HEK293T (cell line): ENCODE results near the gene FOXL1.

Source experiments
- CTCF ChIA-PET: fragments of 350-600 bp; formaldehyde crosslinking; extraction: SDS; loops from one replicate; lab custom pipeline; 2021; ENCODE audit warnings: antibody characterized with exemption, inconsistent platforms; lab: Yijun Ruan, JAX
- POLR2A ChIA-PET: fragments of 350-600 bp; formaldehyde crosslinking; extraction: SDS; loops from one replicate; lab custom pipeline; 2020; ENCODE audit warnings: antibody characterized with exemption, inconsistent platforms; lab: Yijun Ruan, JAX
- DNase-seq: peaks from one replicate; pipeline ENCODE4 v3.0.0; 2012; ENCODE audit warnings: mixed read lengths; ENCODE audit errors: extremely low spot score
- ARNT ChIP-seq: fragments of 450-650 bp; IDR thresholded peaks from 2 replicates; pipeline ENCODE4 v1.6.1; 2017; ENCODE audit warnings: mild to moderate bottlenecking
- BHLHE40 ChIP-seq: fragments of 450-650 bp; IDR thresholded peaks from 2 replicates; pipeline ENCODE4 v1.6.1; 2016; ENCODE audit warnings: mild to moderate bottlenecking, moderate library complexity, borderline replicate concordance
- CTBP1 ChIP-seq: fragments of 450-650 bp; IDR thresholded peaks from 2 replicates; pipeline ENCODE4 v1.6.1; 2016; ENCODE audit warnings: borderline replicate concordance
- ELF4 ChIP-seq: fragments of 450-650 bp; IDR thresholded peaks from 2 replicates; pipeline ENCODE4 v1.6.1; 2017; ENCODE audit warnings: antibody characterized with exemption
- FOXA1 ChIP-seq: fragments of 450-650 bp; IDR thresholded peaks from 2 replicates; pipeline ENCODE4 v1.6.1; 2016; ENCODE audit warnings: mild to moderate bottlenecking
- FOXK2 ChIP-seq: fragments of 450-650 bp; IDR thresholded peaks from 2 replicates; pipeline ENCODE4 v1.6.1; 2016; ENCODE audit warnings: mild to moderate bottlenecking
- FOXM1 ChIP-seq: fragments of 450-650 bp; IDR thresholded peaks from 2 replicates; pipeline ENCODE4 v1.6.1; 2017; ENCODE audit warnings: mild to moderate bottlenecking, borderline replicate concordance
- HDGF ChIP-seq: fragments of 450-650 bp; IDR thresholded peaks from 2 replicates; pipeline ENCODE4 v1.6.1; 2017; ENCODE audit warnings: antibody characterized with exemption, borderline replicate concordance
- L3MBTL2 ChIP-seq: fragments of 450-650 bp; conservative IDR thresholded peaks from 2 replicates; pipeline ENCODE4 v1.6.1; 2016; ENCODE audit warnings: mild to moderate bottlenecking
- LEF1 ChIP-seq: fragments of 450-650 bp; IDR thresholded peaks from 2 replicates; pipeline ENCODE4 v1.6.1; 2017; ENCODE audit warnings: mild to moderate bottlenecking, borderline replicate concordance
- NFRKB ChIP-seq: fragments of 450-650 bp; IDR thresholded peaks from 2 replicates; pipeline ENCODE4 v1.6.1; 2016; ENCODE audit warnings: mild to moderate bottlenecking, moderate library complexity
- SP1 ChIP-seq: fragments of 450-650 bp; IDR thresholded peaks from 2 replicates; pipeline ENCODE4 v1.6.1; 2017
- SUZ12 ChIP-seq: fragments of 450-650 bp; IDR thresholded peaks from 2 replicates; pipeline ENCODE4 v1.6.1; 2016; ENCODE audit warnings: mild to moderate bottlenecking
- TARDBP ChIP-seq: fragments of 450-650 bp; IDR thresholded peaks from 2 replicates; pipeline ENCODE4 v1.6.1; 2016
- ZNF384 ChIP-seq: fragments of 450-650 bp; IDR thresholded peaks from 2 replicates; pipeline ENCODE4 v1.6.1; 2016
- TF ChIP-seq, protein P1 (sequence below): fragments of 450-650 bp; IDR thresholded peaks from 2 replicates; pipeline ENCODE4 v1.6.1; 2016

The FOXL1 gene

GRCh38 chr16:86570558-86571529 is 7.5 kb upstream of the FOXL1 start:
- TF ChIP-seq ARNT (no peak), ZNF384 (no peak), TARDBP (no peak), CTBP1 (no peak), FOXK2 (no peak), SP1 (no peak), BHLHE40 (no peak), FOXA1 (no peak), L3MBTL2 (no peak), LEF1 (no peak), ELF4 (no peak), SUZ12 (no peak), FOXM1 (no peak)
- TF ChIP-seq, protein P1, sequence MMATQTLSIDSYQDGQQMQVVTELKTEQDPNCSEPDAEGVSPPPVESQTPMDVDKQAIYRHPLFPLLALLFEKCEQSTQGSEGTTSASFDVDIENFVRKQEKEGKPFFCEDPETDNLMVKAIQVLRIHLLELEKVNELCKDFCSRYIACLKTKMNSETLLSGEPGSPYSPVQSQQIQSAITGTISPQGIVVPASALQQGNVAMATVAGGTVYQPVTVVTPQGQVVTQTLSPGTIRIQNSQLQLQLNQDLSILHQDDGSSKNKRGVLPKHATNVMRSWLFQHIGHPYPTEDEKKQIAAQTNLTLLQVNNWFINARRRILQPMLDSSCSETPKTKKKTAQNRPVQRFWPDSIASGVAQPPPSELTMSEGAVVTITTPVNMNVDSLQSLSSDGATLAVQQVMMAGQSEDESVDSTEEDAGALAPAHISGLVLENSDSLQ = no peak
- no peak for DNase-seq
- POLR2A ChIA-PET = interaction anchor here (1.5 kb wide), 1 partner anchor 15 kb away, joined by 3 read pairs; the partner anchor contains the start of gene MTHFSD
- CTCF ChIA-PET = no interaction called here

DNA sequence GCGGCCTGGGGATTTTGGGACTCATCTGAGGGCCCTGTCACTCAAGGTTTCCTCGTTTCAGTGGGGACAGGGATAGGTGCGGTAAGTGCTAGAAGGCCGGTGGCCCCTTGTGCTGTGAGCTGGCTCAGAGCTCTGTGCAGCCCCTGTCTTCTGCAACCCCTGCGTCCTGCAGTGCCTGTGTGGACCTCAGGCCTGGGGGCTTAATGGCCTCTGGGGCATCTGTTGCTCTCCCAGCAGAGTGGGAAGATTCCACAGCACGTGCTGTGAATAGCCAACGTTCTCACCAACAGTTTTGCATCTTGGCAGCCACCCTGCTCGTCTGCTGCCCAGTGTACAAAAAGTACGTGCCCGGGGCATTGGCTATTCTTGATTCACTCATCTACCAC is 6.8 kb upstream of the FOXL1 start:
- TF ChIP-seq ARNT = no peak
- TF ChIP-seq CTBP1 = no peak
- no peak for TF ChIP-seq FOXK2
- TF ChIP-seq TARDBP = no peak
- TF ChIP-seq BHLHE40 = no peak
- TF ChIP-seq, protein P1 = no peak
- TF ChIP-seq SP1 = no peak
- TF ChIP-seq FOXM1 = no peak
- TF ChIP-seq LEF1 = no peak
- ChIA-PET POLR2A (interaction anchor here (1.5 kb wide), 1 partner anchor 16 kb away, joined by 3 read pairs; the partner anchor contains the start of gene MTHFSD), CTCF (no interaction called here)
- no peak for DNase-seq

DNA sequence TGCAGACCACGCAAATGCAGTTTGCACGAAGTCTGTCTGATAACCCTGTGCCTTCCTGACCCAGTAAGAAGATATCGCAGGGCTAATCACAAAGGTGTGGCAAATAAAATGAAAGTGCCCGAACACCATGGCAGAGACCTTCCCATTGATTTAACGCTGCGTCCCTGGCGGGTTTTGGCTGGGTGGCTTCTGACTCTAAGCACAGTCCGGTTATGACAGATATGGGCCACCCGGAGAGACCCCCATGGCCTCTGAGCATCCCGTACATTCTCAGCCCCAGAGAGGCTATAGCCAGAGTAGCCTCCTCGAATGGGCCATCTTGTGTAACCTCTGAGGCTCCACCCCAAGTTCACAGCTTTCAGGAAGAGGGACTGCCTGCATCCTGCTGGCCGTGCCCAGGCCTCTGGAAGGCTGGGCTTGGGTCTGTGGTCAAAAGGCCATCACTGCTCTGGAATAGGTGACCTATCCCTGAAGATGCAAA is 6.3 kb upstream of the FOXL1 start:
- CTCF ChIA-PET = no interaction called here

DNA sequence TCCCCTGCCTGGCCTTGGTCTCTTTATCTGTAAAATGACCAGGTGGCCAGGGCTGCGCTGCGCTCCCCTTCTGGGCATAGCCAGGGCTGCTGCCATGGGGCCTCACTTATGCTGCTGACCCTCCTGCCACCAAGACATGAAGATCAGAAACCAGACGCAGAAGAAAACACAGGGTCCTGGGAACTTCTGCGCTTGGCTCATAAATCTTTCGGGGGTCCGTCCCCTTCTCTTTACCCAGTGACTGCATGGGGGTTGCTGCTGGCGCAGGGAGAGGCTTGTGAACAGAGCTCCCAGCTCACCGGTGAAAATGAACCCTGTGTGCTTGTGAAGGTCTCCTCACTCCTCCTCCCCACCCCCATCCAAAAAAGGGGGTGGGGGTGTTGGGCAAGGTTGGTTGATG is 5.7 kb upstream of the FOXL1 start:
- CTCF ChIA-PET = no interaction called here
- POLR2A ChIA-PET = no interaction called here
- no peak for TF ChIP-seq SUZ12
- no peak for TF ChIP-seq NFRKB
- TF ChIP-seq TARDBP = no peak
- TF ChIP-seq FOXA1 = no peak
- no peak for TF ChIP-seq HDGF
- no peak for TF ChIP-seq ARNT
- no peak for TF ChIP-seq FOXK2
- no peak for TF ChIP-seq FOXM1
- no peak for TF ChIP-seq SP1
- TF ChIP-seq, protein P1 = no peak
- DNase-seq = no peak

More for the DNA sequence above, 6.3 kb upstream of the FOXL1 start:
- POLR2A ChIA-PET = no interaction called here
- TF ChIP-seq, protein P1 = no peak
- no peak for DNase-seq

DNA sequence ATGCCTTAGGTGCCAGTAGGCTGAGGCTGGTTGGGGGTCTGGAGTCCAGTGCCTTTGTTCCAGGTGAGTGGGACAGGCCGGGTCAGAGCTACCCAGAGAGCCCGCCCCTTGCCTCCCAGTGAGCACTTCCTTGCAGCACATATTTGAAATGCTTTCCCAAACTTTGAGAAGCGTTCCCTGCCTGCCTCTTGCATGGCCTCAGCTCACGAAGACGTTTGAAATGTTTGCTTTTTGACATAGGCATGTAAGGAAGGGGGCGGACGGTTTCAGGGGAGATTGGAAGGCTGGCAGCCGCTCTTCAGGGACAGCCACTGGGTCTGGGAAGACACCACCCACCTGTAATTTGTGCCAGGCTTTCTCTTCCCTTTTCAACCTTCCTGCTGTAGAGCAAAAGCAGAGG is 5.1 kb upstream of the FOXL1 start:
- ChIA-PET POLR2A (no interaction called here), CTCF (interaction anchor here (0.6 kb wide), 1 partner anchor 415 kb away, joined by 3 read pairs; no protein-coding TSS in a partner anchor)
- no peak for DNase-seq
- TF ChIP-seq BHLHE40 (no peak), FOXA1 (no peak), ARNT (no peak), FOXM1 (no peak), ELF4 (no peak), LEF1 (no peak), FOXK2 (no peak), SP1 (no peak), CTBP1 (no peak), HDGF (no peak)
- TF ChIP-seq, protein P1 = no peak
